Measurements from ENCODE around the gene LRRC49. TPM values are rescaled to one million over a fixed set of nuclear protein-coding genes. Genes with fewer than 3 reads are reported as not detected.
A peak's percentile ranks its signal among the peaks of the same experiment; 100 is the strongest.

LRRC49 gene
- total RNA-seq, 1 donor from 2014 or later, result 6.8 TPM

DNA sequence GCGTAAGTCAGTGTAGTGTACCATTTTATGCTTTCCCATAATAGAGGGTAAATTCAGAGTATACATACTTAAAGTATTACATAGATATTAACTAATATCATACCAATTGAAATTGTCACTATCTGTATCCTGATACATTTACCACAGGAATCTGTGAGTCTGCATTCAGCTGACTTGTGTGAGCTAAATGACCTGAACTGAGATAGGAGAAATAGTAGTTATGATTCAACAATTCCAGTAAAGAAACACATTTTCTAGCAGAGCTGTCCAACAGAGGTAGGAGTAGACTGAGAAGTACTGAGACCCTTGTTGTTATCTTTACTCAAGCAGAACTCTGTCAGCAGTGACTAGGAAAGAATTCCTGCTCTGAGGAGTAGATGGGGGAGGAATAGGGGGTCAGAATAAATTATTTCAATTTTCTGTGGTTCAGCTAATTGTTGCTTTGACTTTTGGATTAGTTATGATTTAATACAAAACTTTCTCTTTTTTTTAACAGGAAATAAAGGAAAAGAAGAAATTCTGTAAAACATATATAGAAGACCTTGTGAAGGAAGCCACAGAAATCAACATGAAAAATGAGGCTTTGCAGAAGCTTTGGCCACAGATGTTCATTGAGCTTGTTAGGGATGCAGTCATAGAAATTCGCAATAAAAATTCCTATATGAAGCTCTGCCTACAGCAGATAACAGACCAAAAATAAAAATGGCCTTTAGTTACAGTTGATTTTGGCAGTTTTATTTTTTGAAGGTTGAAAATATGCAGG lies 156.5 kb downstream of the LRRC49 start:
- H3K4me2 ChIP-seq (ENCODE audit: low read length), result peak overlapping the region; percentile 69
- Mint-ChIP-seq H3K4me3 (ENCODE audit: unreplicated experiment) (no peak overlapping the region), H3K27ac (ENCODE audit: unreplicated experiment) (peak overlapping the region; percentile 90), H3K9me3 (ENCODE audit: unreplicated experiment) (peaks cover 2% of the 10 kb centered on the region), H3K4me1 (ENCODE audit: low read depth, unreplicated experiment) (peaks cover 28% of the 10 kb centered on the region), H3K27me3 (ENCODE audit: low read depth, unreplicated experiment) (no peaks in the 10 kb centered on the region), H3K36me3 (ENCODE audit: low read depth, unreplicated experiment) (peaks cover 3% of the 10 kb centered on the region)
- no peaks in the 10 kb centered on the region for H4K20me1 ChIP-seq (ENCODE audit: insufficient read depth, low read length)
- no peaks in the 10 kb centered on the region for H3K79me2 ChIP-seq (ENCODE audit: insufficient read depth, low read length)
- peak overlapping the region; percentile 99 for H3K27ac ChIP-seq (ENCODE audit: low read depth, low read length)
- H3K36me3 ChIP-seq (ENCODE audit: insufficient read depth, low read length), result no peaks in the 10 kb centered on the region
- DNase-seq (ENCODE audit: low read depth) (peak; percentile 100), FAIRE-seq (peak; percentile 91)
- no peak for TF ChIP-seq EZH2 (IDR thresholded peaks at IDR 0.05; ENCODE audit: insufficient read depth, low read length)
- TF ChIP-seq CTCF (IDR thresholded peaks at IDR 0.05; ENCODE audit: insufficient read depth, low read depth, low read length), result no peak
- peak overlapping the region; percentile 80 for H3K9ac ChIP-seq (ENCODE audit: low read length)
- no peak overlapping the region for H3K4me3 ChIP-seq (ENCODE audit: insufficient read depth, low read depth, low read length)
- no peaks in the 10 kb centered on the region for H3K27me3 ChIP-seq (ENCODE audit: insufficient read depth, low read length)
- no peaks in the 10 kb centered on the region for H3K9me3 ChIP-seq (ENCODE audit: insufficient read depth, low read depth, low read length)
- H2AFZ ChIP-seq (ENCODE audit: low read depth, low read length), result no peak overlapping the region
- H3K4me1 ChIP-seq (ENCODE audit: insufficient read depth, low read length), result peaks cover 39% of the 10 kb centered on the region

GRCh38 chr15:71049706-71050422 lies 157.2 kb downstream of the LRRC49 start:
- H3K9me3 Mint-ChIP-seq (ENCODE audit: unreplicated experiment), result peaks cover 2% of the 10 kb centered on the region
- FAIRE-seq, result no peak
- peak overlapping the region; percentile 57 for H3K4me2 ChIP-seq (ENCODE audit: low read length)
- H3K4me1 ChIP-seq (ENCODE audit: insufficient read depth, low read length), result peaks cover 38% of the 10 kb centered on the region
- H3K9me3 ChIP-seq (ENCODE audit: insufficient read depth, low read depth, low read length), result no peaks in the 10 kb centered on the region
- peak overlapping the region; percentile 99 for H3K27ac ChIP-seq (ENCODE audit: low read depth, low read length)
- peak overlapping the region; percentile 90 for H3K27ac Mint-ChIP-seq (ENCODE audit: unreplicated experiment)
- H3K79me2 ChIP-seq (ENCODE audit: insufficient read depth, low read length), result no peaks in the 10 kb centered on the region
- peaks cover 26% of the 10 kb centered on the region for H3K4me1 Mint-ChIP-seq (ENCODE audit: low read depth, unreplicated experiment)
- no peak overlapping the region for H3K4me3 Mint-ChIP-seq (ENCODE audit: unreplicated experiment)
- no peak overlapping the region for H3K4me3 ChIP-seq (ENCODE audit: insufficient read depth, low read depth, low read length)
- no peaks in the 10 kb centered on the region for H3K27me3 ChIP-seq (ENCODE audit: insufficient read depth, low read length)
- H3K36me3 ChIP-seq (ENCODE audit: insufficient read depth, low read length), result no peaks in the 10 kb centered on the region
- H3K27me3 Mint-ChIP-seq (ENCODE audit: low read depth, unreplicated experiment), result no peaks in the 10 kb centered on the region
- TF ChIP-seq EZH2 (IDR thresholded peaks at IDR 0.05; ENCODE audit: insufficient read depth, low read length), result no peak
- no peak for TF ChIP-seq CTCF (IDR thresholded peaks at IDR 0.05; ENCODE audit: insufficient read depth, low read depth, low read length)
- DNase-seq (ENCODE audit: low read depth), result peak; percentile 60
- H2AFZ ChIP-seq (ENCODE audit: low read depth, low read length), result no peak overlapping the region
- peak overlapping the region; percentile 80 for H3K9ac ChIP-seq (ENCODE audit: low read length)
- H4K20me1 ChIP-seq (ENCODE audit: insufficient read depth, low read length), result no peaks in the 10 kb centered on the region
- peaks cover 3% of the 10 kb centered on the region for H3K36me3 Mint-ChIP-seq (ENCODE audit: low read depth, unreplicated experiment)

All from astrocyte (in vitro differentiated cells and primary cell).